Activated naive CD4-positive, alpha-beta T cell treated with anti-CD3 and anti-CD28 coated beads for 36 hours (primary cell): Measurements from ENCODE around the gene PSORS1C2. TPM values are rescaled to one million over a fixed set of nuclear protein-coding genes. Genes with fewer than 3 reads are reported as not detected.

Source experiments
- CTCF ChIA-PET: fragments of 350-600 bp; sonication (Branson Sonifier 250); formaldehyde crosslinking; loops from one replicate; lab custom pipeline; 2021; ENCODE audit warnings: antibody characterized with exemption; lab: Charles Lee
- DNase-seq: peaks from one replicate; pipeline ENCODE4 v3.0.0-alpha.2; 2020
- H3K27ac Mint-ChIP-seq: one replicate; pipeline ENCODE4 v1.8.0; 2021; ENCODE audit warnings: mild to moderate bottlenecking, mixed read lengths
- H3K27me3 Mint-ChIP-seq: one replicate; pipeline ENCODE4 v1.8.0; 2021; ENCODE audit warnings: low read depth, mixed read lengths
- H3K36me3 Mint-ChIP-seq: one replicate; pipeline ENCODE4 v1.8.0; 2021; ENCODE audit warnings: low read depth, mixed read lengths
- H3K4me1 Mint-ChIP-seq: one replicate; pipeline ENCODE4 v1.8.0; 2021; ENCODE audit warnings: low read depth, mixed read lengths
- H3K4me3 Mint-ChIP-seq: one replicate; pipeline ENCODE4 v1.8.0; 2021; ENCODE audit warnings: mild to moderate bottlenecking, moderate library complexity, mixed read lengths
- H3K9me3 Mint-ChIP-seq: one replicate; pipeline ENCODE4 v1.8.0; 2021; ENCODE audit warnings: mixed read lengths
- intact Hi-C: fragments of 100-400 bp; cut with micrococcal nuclease; formaldehyde crosslinking; loops from one replicate; pipeline ENCODE4 v1.15.1; 2023
- total RNA-seq, 2 experiments: library from RNA; stranded (reverse); gene quantifications; one replicate each; pipeline ENCODE4 v1.2.3, GENCODE V29; 2021

Gene PSORS1C2
- total RNA-seq, 2 experiments from 2014 or later: not detected

DNA sequence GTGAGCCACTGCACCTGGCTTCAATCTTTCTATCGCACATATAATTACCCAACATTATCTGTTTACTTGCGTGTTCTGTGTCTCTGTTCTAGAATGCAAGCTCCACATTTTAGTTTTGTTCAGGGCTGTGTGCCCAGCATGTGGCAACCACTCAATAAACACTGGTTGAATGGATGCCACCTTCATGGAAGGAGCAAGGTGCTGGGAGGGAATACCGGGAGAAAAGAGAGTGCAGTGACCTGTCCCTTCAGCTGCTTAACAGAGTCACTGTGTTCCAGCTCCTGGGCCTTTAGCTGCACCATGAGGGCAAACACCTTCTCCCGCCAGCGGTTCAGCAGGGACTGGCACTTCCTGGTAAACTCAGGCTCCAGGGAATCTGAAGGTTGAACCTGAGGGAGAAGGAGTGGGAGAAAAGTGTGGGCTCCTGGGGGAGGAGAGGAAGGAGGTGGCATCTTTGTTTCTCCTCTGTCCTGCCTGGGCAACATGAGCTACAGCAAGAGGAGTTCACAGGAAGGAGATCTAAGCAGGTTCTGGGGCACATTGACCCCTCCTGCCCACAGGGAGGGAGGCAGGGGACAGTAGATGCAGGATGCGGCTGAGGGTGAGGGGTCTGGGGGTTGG is 11.1 kb upstream of the PSORS1C2 start:
- Mint-ChIP-seq H3K9me3 (no peaks in the 10 kb centered on the region), H3K4me3 (no peak overlapping the region), H3K36me3 (peaks cover 18% of the 10 kb centered on the region), H3K27ac (no peak overlapping the region), H3K27me3 (no peaks in the 10 kb centered on the region), H3K4me1 (no peaks in the 10 kb centered on the region)
- CTCF ChIA-PET: interaction anchor here (1.5 kb wide), 1 partner anchor 13 kb away, joined by 3 read pairs; no protein-coding TSS in a partner anchor
- DNase-seq: no peak
- intact Hi-C loops: loop anchor here (10.0 kb wide), 1 partner anchor 805 kb away; the partner anchor contains the start of gene RPP21

DNA sequence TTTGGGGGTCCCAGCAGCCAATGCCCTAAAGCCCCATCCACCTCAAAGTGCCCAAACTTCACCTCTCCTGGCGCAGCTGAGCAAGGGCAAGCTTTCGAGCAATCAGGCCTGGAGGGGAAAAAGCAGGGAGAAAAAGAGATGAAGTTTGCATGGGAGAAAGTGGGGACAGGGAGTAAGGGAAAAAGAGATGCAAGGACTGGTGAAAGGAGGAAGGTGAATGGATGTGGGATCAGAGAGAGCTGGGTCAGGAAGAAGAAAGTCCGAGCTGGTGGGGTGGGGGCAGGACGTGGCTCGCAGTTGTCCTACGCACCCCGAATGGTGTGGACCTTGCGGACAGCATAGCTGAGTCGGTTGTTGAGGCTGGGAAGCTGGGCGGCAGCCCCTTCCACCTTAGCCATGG is 6.5 kb upstream of the PSORS1C2 start:
- Mint-ChIP-seq H3K36me3 (peaks cover 9% of the 10 kb centered on the region), H3K27ac (no peak overlapping the region), H3K4me1 (no peaks in the 10 kb centered on the region), H3K27me3 (no peaks in the 10 kb centered on the region), H3K4me3 (no peak overlapping the region), H3K9me3 (no peaks in the 10 kb centered on the region)
- CTCF ChIA-PET: interaction anchor here (0.9 to 1.3 kb wide), 4 partner anchors 8 to 215 kb away, joined by 3 to 5 read pairs (median 4); no protein-coding TSS in a partner anchor
- intact Hi-C loops: no loop called here
- DNase-seq: no peak

DNA sequence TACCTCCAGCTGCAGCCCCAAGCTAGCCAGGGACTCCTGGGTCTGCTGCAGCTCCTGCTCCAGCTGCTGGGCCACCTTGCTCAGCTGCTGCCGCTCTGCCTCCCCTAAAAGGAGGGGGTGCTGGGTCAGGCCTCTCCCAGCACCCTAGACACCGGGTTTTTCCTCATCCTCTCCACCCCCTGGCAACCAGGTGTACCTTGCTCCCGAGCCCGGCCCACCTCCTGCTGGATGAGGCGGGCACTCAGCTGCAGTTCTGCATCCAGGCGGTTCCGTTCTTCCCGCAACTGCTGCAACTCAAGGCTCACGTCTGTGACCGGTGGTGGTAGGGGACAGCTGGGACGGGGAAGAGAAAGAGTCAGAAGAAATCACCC is 6.1 kb upstream of the PSORS1C2 start:
- no peak for DNase-seq
- no peak overlapping the region for H3K4me3 Mint-ChIP-seq
- no peaks in the 10 kb centered on the region for H3K4me1 Mint-ChIP-seq
- H3K36me3 Mint-ChIP-seq: peaks cover 8% of the 10 kb centered on the region
- H3K27ac Mint-ChIP-seq: no peak overlapping the region
- intact Hi-C loops: no loop called here
- CTCF ChIA-PET: interaction anchor here (0.9 to 1.3 kb wide), 3 partner anchors 8 to 47 kb away, joined by 3 to 5 read pairs (median 4); no protein-coding TSS in a partner anchor
- no peaks in the 10 kb centered on the region for H3K9me3 Mint-ChIP-seq
- H3K27me3 Mint-ChIP-seq: no peaks in the 10 kb centered on the region

DNA sequence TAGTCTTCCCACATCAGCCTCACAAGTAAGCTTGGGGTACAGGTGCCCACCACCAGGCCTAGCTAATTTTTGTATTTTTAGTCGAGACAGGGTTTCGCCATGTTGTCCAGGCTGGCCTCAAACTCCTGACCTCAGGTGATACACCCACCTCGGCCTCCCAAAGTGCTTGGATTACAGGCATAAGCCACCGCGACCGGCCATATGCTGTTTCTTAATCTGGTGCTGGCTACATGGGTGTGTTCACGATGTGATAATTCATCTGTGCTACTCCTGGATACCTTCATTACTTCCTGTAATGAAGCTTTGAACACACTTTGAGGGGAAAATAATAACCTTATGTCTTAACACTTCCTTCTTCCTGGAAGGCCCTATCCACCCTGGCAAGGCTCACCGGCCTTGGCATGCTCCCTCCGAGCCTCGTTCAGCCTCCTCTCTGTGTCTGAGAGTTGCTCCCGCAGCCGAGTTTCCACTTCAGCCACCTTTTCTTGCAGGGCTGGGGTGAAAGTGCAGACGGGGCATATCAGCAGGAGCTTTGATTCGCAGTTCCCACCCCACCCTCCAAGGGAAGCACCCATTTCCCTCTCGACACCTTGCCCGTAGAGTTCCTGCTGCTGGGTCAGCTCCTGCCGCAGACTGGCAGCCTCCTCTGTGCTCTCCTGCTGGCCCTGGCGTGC is 5.6 kb upstream of the PSORS1C2 start:
- no peak overlapping the region for H3K27ac Mint-ChIP-seq
- no peaks in the 10 kb centered on the region for H3K27me3 Mint-ChIP-seq
- H3K4me3 Mint-ChIP-seq: no peak overlapping the region
- H3K4me1 Mint-ChIP-seq: no peaks in the 10 kb centered on the region
- H3K36me3 Mint-ChIP-seq: peaks cover 6% of the 10 kb centered on the region
- no peak for DNase-seq
- no peaks in the 10 kb centered on the region for H3K9me3 Mint-ChIP-seq
- CTCF ChIA-PET: interaction anchor here (0.7 to 1.3 kb wide), 2 partner anchors 15 to 48 kb away, joined by 3 read pairs; no protein-coding TSS in a partner anchor
- intact Hi-C loops: no loop called here

DNA sequence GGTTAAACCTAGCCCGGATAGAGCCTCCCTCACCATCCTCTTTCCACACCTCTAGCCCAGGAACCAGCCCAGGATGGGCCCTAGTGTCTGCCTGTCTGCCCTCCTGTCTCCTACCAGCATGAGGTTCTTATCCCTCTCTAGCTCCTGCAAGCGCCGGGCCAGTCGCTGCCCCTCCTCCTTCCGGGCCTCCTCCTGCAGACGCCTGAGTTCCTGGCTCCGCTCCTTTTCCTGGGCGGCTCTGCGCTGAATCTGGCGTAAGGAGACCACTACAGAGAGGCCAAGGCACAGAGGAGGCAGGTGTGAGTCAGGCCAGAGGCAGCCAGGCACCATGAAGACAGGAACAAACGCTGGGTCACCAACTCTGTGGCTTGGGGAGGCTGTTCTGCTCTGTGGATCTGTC is 4.3 kb upstream of the PSORS1C2 start:
- H3K4me3 Mint-ChIP-seq: no peak overlapping the region
- H3K36me3 Mint-ChIP-seq: peaks cover 5% of the 10 kb centered on the region
- no peak overlapping the region for H3K27ac Mint-ChIP-seq
- H3K27me3 Mint-ChIP-seq: no peaks in the 10 kb centered on the region
- H3K4me1 Mint-ChIP-seq: no peaks in the 10 kb centered on the region
- H3K9me3 Mint-ChIP-seq: no peaks in the 10 kb centered on the region
- intact Hi-C loops: no loop called here
- CTCF ChIA-PET: no interaction called here
- DNase-seq: no peak

DNA sequence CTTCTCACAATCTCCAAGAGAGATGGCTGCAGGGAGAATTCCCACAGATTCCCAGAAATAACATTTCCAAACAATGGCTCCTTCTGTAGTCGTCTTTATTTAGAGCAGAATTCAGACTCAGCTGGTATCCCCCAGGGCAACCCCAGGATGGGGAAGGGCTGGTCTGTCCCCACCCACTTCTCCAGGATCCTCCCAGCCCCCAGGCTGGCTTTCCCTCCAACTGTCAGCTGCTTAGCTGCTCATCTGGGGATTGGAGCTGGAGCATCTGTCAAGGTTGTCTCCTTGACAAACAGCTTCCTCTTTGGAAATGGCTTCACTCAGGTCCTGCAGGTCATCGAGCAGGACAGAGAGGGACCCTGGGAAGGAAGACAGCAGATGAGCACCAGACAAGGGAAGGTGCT is 3.5 kb upstream of the PSORS1C2 start:
- Mint-ChIP-seq H3K27ac (no peak overlapping the region), H3K4me3 (no peak overlapping the region), H3K4me1 (peaks cover 4% of the 10 kb centered on the region), H3K36me3 (peaks cover 5% of the 10 kb centered on the region), H3K27me3 (no peaks in the 10 kb centered on the region), H3K9me3 (no peaks in the 10 kb centered on the region)
- CTCF ChIA-PET: interaction anchor here (0.6 kb wide), 1 partner anchor 290 kb away, joined by 4 read pairs; no protein-coding TSS in a partner anchor
- DNase-seq: no peak
- intact Hi-C loops: no loop called here

DNA sequence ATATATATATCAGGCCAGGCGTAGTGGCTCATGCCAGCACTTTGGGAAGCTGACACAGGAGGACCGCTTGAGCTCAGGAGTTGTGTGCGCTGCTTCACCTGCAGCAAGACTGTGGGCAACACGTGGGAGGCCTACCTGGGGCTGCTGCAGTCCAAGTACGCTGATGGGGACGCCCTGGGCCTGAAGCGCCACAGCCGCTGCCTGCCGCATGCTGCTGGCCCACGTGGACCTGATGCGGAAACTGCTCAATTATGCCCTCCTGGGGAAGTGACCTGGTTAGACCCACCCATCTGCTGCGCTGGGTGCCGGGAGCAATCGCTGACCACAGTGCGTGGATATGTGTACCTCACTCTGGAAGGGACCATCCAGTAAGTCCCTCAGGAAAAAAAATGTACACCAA is 1.8 kb upstream of the PSORS1C2 start:
- H3K27me3 Mint-ChIP-seq: no peaks in the 10 kb centered on the region
- no peak for DNase-seq
- H3K4me3 Mint-ChIP-seq: no peak overlapping the region
- H3K27ac Mint-ChIP-seq: no peak overlapping the region
- intact Hi-C loops: no loop called here
- peaks cover 5% of the 10 kb centered on the region for H3K36me3 Mint-ChIP-seq
- peaks cover 4% of the 10 kb centered on the region for H3K4me1 Mint-ChIP-seq
- CTCF ChIA-PET: interaction anchor here (0.7 to 1.5 kb wide), 2 partner anchors 13 to 227 kb away, joined by 4 to 5 read pairs; no protein-coding TSS in a partner anchor
- no peaks in the 10 kb centered on the region for H3K9me3 Mint-ChIP-seq

DNA sequence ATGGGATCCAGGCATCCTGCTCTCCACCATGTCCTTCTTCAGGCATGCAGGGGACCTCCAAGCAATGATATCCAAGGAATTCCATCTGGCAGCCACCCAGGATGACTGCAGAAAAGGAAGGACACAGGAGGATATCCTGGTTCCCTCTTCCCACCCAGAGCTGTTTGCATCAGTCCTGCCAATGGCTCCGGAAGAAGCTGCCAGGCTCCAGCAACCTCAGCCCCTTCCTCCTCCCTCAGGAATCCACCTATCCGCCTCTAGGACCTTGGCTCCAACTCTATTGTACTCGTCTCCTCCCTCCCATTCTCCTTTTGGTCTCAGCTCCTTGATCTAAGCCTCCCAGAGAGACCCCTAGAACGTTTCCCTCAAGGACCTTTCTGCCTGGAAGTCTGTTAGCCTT is 733 bp upstream of the PSORS1C2 start:
- Mint-ChIP-seq H3K4me3 (no peak overlapping the region), H3K4me1 (peaks cover 4% of the 10 kb centered on the region), H3K27ac (no peak overlapping the region), H3K36me3 (peaks cover 3% of the 10 kb centered on the region), H3K9me3 (no peaks in the 10 kb centered on the region), H3K27me3 (no peaks in the 10 kb centered on the region)
- intact Hi-C loops: no loop called here
- CTCF ChIA-PET: interaction anchor here (1.0 to 1.9 kb wide), 6 partner anchors 12 to 237 kb away, joined by 4 to 16 read pairs (median 5); no protein-coding TSS in a partner anchor
- DNase-seq: no peak

DNA sequence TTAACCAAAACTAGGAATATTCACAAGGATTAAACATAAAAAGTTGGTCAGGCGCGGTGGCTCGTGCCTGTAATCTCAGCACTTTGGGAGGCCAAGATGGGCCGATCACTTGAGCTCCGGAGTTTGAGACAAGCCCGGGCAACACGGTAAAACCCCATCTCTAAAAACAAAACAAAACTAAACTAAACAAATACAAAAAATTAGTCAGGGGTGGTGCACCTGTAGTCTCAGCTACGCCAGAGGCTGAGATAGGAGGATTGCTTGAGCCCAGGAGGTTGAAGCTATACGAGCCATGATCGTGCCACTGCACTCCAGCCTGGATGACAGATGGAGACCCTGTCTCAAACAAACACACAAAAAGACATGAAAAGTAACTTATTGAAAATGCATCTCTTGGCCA is 3.2 kb downstream of the PSORS1C2 start:
- Mint-ChIP-seq H3K27me3 (no peaks in the 10 kb centered on the region), H3K9me3 (no peaks in the 10 kb centered on the region), H3K36me3 (no peaks in the 10 kb centered on the region), H3K27ac (no peak overlapping the region), H3K4me3 (no peak overlapping the region), H3K4me1 (peaks cover 4% of the 10 kb centered on the region)
- CTCF ChIA-PET: interaction anchor here (0.9 to 1.2 kb wide), 3 partner anchors 20 to 231 kb away, joined by 3 to 9 read pairs (median 5); no protein-coding TSS in a partner anchor
- intact Hi-C loops: loop anchor here (2.0 kb wide), 1 partner anchor 239 kb away; no protein-coding TSS in a partner anchor
- DNase-seq: no peak

DNA sequence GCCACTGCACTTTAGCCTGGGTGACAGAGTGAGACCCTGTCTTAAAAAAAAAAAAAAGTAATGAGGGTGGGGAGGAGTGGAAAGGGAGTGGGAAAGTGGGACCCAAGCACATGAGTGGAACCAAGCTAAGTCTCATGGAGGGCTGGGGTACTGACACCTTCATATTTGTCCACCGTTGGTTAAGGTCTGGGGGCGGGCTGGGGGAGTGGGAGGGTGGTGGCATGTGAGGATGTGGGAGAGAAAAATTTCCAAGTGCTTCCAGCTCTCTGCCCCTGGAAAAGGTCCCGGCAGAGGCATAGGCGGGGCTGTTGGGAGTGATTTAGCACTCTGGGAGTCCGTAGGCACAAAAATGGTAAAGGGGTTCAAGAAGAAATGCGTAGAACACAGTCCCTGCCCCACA is 6.1 kb downstream of the PSORS1C2 start:
- no peak overlapping the region for H3K4me3 Mint-ChIP-seq
- no peaks in the 10 kb centered on the region for H3K27me3 Mint-ChIP-seq
- peaks cover 9% of the 10 kb centered on the region for H3K4me1 Mint-ChIP-seq
- no peaks in the 10 kb centered on the region for H3K9me3 Mint-ChIP-seq
- no peak for DNase-seq
- H3K36me3 Mint-ChIP-seq: no peaks in the 10 kb centered on the region
- CTCF ChIA-PET: interaction anchor here (0.6 to 1.3 kb wide), 2 partner anchors 60 to 188 kb away, joined by 3 to 5 read pairs; no protein-coding TSS in a partner anchor
- intact Hi-C loops: no loop called here
- no peak overlapping the region for H3K27ac Mint-ChIP-seq

DNA sequence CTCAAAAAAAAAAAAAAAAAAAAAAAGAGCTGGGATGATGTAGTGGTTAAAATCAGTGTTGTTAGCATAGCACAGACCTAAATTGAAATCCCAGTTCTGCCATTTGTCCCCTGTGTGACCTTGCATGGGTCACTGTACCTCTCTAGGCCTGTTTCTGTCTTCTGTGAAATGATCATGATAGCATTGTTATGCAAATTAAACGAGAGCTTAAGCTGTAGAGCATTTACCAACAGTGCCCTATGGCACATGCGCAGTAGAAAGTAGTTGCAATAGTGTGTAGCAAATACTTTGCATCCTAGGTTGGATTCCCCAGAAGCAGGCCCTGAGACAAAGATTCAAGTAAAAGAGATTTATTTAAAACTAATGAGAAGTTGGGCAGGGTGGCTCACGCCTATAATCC is 7.3 kb downstream of the PSORS1C2 start:
- CTCF ChIA-PET: interaction anchor here (0.6 to 1.3 kb wide), 5 partner anchors 60 to 220 kb away, joined by 3 to 4 read pairs (median 3); no protein-coding TSS in a partner anchor
- peaks cover 5% of the 10 kb centered on the region for H3K4me1 Mint-ChIP-seq
- no peaks in the 10 kb centered on the region for H3K9me3 Mint-ChIP-seq
- H3K27me3 Mint-ChIP-seq: no peaks in the 10 kb centered on the region
- no peak overlapping the region for H3K4me3 Mint-ChIP-seq
- DNase-seq: no peak
- H3K27ac Mint-ChIP-seq: no peak overlapping the region
- intact Hi-C loops: no loop called here
- no peaks in the 10 kb centered on the region for H3K36me3 Mint-ChIP-seq

DNA sequence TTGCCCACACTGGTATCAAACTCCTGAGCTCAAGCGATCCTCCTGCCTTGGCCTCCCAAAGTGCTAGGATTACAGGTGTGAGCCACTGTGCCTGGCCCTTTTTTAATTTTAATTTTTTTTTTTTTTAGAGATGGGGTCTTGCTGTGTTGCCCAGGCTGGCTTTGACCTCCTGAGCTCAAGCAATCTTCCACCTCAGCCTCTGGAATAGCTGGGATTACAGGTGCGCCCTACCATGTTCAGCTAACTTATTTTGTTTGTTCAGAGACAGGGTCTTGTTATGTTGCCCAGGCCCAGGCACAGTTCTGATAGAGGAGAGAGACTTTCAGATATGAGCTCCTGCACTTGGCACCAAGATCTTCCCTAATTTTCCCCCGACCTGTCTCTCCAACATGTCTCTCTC is 8.1 kb downstream of the PSORS1C2 start:
- H3K4me3 Mint-ChIP-seq: no peak overlapping the region
- no peaks in the 10 kb centered on the region for H3K27me3 Mint-ChIP-seq
- CTCF ChIA-PET: interaction anchor here (0.6 to 1.9 kb wide), 8 partner anchors 48 to 245 kb away, joined by 3 to 7 read pairs (median 4); no protein-coding TSS in a partner anchor
- H3K36me3 Mint-ChIP-seq: no peaks in the 10 kb centered on the region
- intact Hi-C loops: no loop called here
- DNase-seq: no peak
- H3K27ac Mint-ChIP-seq: no peak overlapping the region
- no peaks in the 10 kb centered on the region for H3K9me3 Mint-ChIP-seq
- peaks cover 5% of the 10 kb centered on the region for H3K4me1 Mint-ChIP-seq
